ENCODE measurements around the gene GADD45B.
"Not testable (repeated sequence)": the region's sequence is repeated elsewhere in the genome, so short reads cannot be mapped to it uniquely, and the experiment has no call there.

GADD45B gene

GRCh38 chr19:2461751-2462634 lies 13.9 kb upstream of the GADD45B start:
- TF ChIP-seq, protein P1, sequence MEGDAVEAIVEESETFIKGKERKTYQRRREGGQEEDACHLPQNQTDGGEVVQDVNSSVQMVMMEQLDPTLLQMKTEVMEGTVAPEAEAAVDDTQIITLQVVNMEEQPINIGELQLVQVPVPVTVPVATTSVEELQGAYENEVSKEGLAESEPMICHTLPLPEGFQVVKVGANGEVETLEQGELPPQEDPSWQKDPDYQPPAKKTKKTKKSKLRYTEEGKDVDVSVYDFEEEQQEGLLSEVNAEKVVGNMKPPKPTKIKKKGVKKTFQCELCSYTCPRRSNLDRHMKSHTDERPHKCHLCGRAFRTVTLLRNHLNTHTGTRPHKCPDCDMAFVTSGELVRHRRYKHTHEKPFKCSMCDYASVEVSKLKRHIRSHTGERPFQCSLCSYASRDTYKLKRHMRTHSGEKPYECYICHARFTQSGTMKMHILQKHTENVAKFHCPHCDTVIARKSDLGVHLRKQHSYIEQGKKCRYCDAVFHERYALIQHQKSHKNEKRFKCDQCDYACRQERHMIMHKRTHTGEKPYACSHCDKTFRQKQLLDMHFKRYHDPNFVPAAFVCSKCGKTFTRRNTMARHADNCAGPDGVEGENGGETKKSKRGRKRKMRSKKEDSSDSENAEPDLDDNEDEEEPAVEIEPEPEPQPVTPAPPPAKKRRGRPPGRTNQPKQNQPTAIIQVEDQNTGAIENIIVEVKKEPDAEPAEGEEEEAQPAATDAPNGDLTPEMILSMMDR (IDR thresholded peaks at IDR 0.05; ENCODE audit: insufficient read depth, low read length, missing control alignments) = peak; percentile 36
- CTCF ChIA-PET = interaction anchor here (1.3 to 14.8 kb wide), 7 partner anchors 11 to 174 kb away, joined by 3 to 232 read pairs (median 4); no protein-coding TSS in a partner anchor
- DNase-seq (ENCODE audit: low read depth, low spot score) = no peak
- POLR2A ChIA-PET = interaction anchor here (0.7 to 3.4 kb wide), 3 partner anchors 14 to 1663 kb away, joined by 3 to 37 read pairs (median 6); partner anchors contain the start of gene GADD45B
- peak overlapping the region; percentile 73 for H3K4me3 ChIP-seq (ENCODE audit: low read depth, low read length)

DNA sequence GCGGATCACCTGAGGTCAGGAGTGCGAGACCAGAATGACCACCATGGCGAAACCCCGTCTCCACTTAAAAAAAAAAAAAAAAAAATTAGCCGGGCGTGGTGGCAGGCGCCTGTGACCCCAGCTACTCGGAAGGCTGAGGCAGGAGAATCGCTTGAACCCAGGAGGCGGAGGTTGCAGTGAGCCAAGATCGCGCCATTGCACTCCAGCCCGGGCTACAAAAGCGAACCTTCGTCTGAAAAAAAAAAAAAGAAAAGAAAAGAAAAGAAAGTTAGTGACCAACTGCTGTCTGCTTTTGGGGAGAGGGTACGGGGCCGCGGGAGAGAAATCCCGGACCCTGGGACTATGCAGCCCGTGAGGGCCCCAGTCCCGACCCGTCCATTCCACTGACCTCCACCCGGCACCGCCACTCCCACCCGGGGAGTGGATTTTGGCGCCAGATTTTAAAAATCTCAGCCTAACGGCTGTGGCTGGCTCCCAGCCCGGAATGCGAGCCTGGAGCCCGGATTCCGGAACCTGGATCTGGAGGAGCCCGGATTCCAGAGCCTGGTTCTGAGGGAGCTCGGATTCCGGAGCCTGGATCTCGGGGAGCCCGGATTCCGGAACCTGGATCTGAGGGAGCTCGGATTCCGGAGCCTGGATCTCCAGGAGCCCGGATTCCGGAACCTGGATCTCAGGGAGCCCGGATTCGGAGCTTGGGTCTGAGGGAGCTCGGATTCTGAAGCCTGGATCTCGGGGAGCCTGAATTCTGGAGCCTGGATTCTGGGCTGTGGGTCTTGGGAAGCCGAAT lies 13.1 kb upstream of the GADD45B start:
- peak overlapping the region; percentile 73 for H3K4me3 ChIP-seq (ENCODE audit: low read depth, low read length)
- DNase-seq (ENCODE audit: low read depth, low spot score) = peak; percentile 88
- POLR2A ChIA-PET = interaction anchor here (0.9 to 3.4 kb wide), 3 partner anchors 14 to 78 kb away, joined by 4 to 37 read pairs (median 6); partner anchors contain the start of gene GADD45B
- TF ChIP-seq, protein P1 (IDR thresholded peaks at IDR 0.05; ENCODE audit: insufficient read depth, low read length, missing control alignments) = no peak
- CTCF ChIA-PET = interaction anchor here (1.3 to 14.8 kb wide), 7 partner anchors 10 to 174 kb away, joined by 3 to 232 read pairs (median 5); no protein-coding TSS in a partner anchor

- POLR2A ChIA-PET = interaction anchor here (1.0 to 3.4 kb wide), 2 partner anchors 13 to 77 kb away, joined by 4 to 37 read pairs; partner anchors contain the start of gene GADD45B
- not testable (repeated sequence) for H3K4me3 ChIP-seq (ENCODE audit: low read depth, low read length); DNase-seq (ENCODE audit: low read depth, low spot score)
- CTCF ChIA-PET = interaction anchor here (1.1 to 14.8 kb wide), 7 partner anchors 9 to 173 kb away, joined by 3 to 232 read pairs (median 5); no protein-coding TSS in a partner anchor
These were observed 12.2 kb upstream of the GADD45B start for GRCh38 chr19:2463694-2464093.

DNA sequence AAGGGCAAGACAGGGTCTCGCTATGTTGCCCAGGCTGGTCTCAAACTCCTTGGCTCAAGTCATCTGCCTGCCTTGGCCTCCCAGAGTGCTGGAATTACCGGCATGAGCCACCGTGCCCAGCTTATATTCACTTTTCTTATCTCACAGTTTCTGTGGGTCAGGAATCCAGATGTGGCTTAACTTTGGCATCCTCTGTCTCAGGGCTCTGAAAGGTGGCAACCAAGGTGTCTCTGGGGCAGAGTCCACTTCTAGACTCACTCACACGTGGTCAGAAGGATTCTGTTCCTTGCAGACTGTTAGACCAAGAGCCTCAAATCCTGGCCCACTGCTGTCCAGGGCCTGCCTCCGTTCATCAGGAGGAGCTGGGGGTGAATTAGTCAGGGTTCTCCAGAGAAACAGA lies 11.5 kb upstream of the GADD45B start:
- POLR2A ChIA-PET = interaction anchor here (0.9 to 3.4 kb wide), 2 partner anchors 12 kb away, joined by 6 to 37 read pairs; partner anchors contain the start of gene GADD45B
- TF ChIP-seq, protein P1 (IDR thresholded peaks at IDR 0.05; ENCODE audit: insufficient read depth, low read length, missing control alignments) = no peak

DNA sequence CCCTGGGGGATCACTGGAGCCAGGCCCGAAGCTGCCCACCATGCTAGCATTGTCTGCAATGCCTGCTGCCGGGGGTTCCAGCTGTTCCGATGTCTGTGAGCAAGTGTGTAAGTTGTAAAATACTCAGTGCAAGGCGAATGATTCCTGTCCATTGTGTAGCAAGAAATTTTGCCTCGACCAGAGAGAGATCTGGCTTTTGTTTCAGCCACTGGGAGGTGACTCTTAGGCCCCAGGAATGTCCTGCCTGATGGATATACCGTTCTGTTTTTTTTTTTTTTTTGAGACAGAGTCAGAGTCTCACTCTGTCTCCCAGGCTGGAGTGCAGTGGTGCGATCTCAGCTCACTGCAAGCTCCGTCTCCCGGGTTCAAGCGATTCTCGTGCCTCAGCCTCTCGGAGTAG lies 7.3 kb upstream of the GADD45B start:
- TF ChIP-seq, protein P1 (IDR thresholded peaks at IDR 0.05; ENCODE audit: insufficient read depth, low read length, missing control alignments) = no peak
- no peak overlapping the region for H3K4me3 ChIP-seq (ENCODE audit: low read depth, low read length)
- ChIA-PET POLR2A (no interaction called here), CTCF (interaction anchor here (1.7 to 14.8 kb wide), 3 partner anchors 112 to 168 kb away, joined by 5 to 232 read pairs (median 6); no protein-coding TSS in a partner anchor)
- no peak for DNase-seq (ENCODE audit: low read depth, low spot score)

More for the DNA sequence above, 11.5 kb upstream of the GADD45B start:
- H3K4me3 ChIP-seq (ENCODE audit: low read depth, low read length) = no peak overlapping the region
- no peak for DNase-seq (ENCODE audit: low read depth, low spot score)
- CTCF ChIA-PET = interaction anchor here (1.1 to 14.8 kb wide), 5 partner anchors 9 to 172 kb away, joined by 3 to 232 read pairs (median 4); no protein-coding TSS in a partner anchor
